ENCODE measurements around the gene SART3.
"Not testable (repeated sequence)": the region's sequence is repeated elsewhere in the genome, so short reads cannot be mapped to it uniquely, and the experiment has no call there.

The SART3 gene

GRCh38 chr12:108485371-108485770 is 75.6 kb downstream of the SART3 start:
- DNase-seq = not testable (repeated sequence)

GRCh38 chr12:108484845-108485244 is 76.1 kb downstream of the SART3 start:
- no peak for DNase-seq

GRCh38 chr12:108484431-108484830 is 76.5 kb downstream of the SART3 start:
- no peak for DNase-seq

GRCh38 chr12:108483213-108484059 is 77.5 kb downstream of the SART3 start:
- DNase-seq = no peak

GRCh38 chr12:108482717-108483212 is 78.2 kb downstream of the SART3 start:
- no peak for DNase-seq

- no peak for DNase-seq
Observed at GRCh38 chr12:108479364-108480070, 81.5 kb downstream of the SART3 start.

- DNase-seq = no peak
Observed at GRCh38 chr12:108478611-108479206, 82.3 kb downstream of the SART3 start.

GRCh38 chr12:108477881-108478259 is 83.1 kb downstream of the SART3 start:
- no peak for DNase-seq

- DNase-seq = no peak
Observed at GRCh38 chr12:108477055-108477880, 83.7 kb downstream of the SART3 start.

GRCh38 chr12:108475396-108475795 is 85.6 kb downstream of the SART3 start:
- DNase-seq = no peak

- DNase-seq = no peak
Observed at GRCh38 chr12:108473400-108474055, 87.4 kb downstream of the SART3 start.

All from stimulated activated CD4-positive, alpha-beta T cell treated with anti-CD3 and anti-CD28 coated beads, Interleukin-4, amount 100 ng/mL, for 1 hour (primary cell).